ENCODE data around the gene GPC5.

DNA sequence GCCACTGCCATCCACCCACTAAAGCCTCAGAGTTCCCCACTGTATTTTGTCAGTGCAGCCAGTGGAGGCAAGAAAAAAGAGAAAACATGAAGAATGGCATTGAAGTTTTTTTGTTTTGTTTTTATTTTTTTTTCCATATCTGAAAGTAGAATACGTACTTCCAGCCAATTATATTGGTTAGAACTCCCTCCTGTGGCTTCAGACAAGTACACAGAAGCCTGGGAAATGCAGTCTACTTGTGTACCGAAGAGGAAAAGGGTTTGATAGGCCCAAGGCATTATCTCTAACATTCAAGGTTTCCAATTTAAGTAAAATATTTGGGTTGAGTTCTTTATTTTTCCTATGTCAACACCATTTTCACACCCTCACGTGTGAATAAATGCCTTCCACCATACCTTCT, 1131.9 kb downstream of the GPC5 start:
- TF ChIP-seq, protein P1, sequence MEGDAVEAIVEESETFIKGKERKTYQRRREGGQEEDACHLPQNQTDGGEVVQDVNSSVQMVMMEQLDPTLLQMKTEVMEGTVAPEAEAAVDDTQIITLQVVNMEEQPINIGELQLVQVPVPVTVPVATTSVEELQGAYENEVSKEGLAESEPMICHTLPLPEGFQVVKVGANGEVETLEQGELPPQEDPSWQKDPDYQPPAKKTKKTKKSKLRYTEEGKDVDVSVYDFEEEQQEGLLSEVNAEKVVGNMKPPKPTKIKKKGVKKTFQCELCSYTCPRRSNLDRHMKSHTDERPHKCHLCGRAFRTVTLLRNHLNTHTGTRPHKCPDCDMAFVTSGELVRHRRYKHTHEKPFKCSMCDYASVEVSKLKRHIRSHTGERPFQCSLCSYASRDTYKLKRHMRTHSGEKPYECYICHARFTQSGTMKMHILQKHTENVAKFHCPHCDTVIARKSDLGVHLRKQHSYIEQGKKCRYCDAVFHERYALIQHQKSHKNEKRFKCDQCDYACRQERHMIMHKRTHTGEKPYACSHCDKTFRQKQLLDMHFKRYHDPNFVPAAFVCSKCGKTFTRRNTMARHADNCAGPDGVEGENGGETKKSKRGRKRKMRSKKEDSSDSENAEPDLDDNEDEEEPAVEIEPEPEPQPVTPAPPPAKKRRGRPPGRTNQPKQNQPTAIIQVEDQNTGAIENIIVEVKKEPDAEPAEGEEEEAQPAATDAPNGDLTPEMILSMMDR (IDR thresholded peaks at IDR 0.05; ENCODE audit: control extremely low read depth in 1 of 3, insufficient read depth in 1 of 3, low read depth in 1 of 3, low read length in 3 of 3), result no peak
- TF ChIP-seq YY1 (IDR thresholded peaks at IDR 0.05; ENCODE audit: low read depth, low read length) (no peak), JUND (IDR thresholded peaks at IDR 0.05; ENCODE audit: low read length) (no peak), POLR2A (IDR thresholded peaks at IDR 0.05; ENCODE audit: control extremely low read depth in 1 of 2, low read depth in 2 of 2, low read length in 2 of 2) (no peak), SP1 (IDR thresholded peaks at IDR 0.05; ENCODE audit: low read depth, low read length) (no peak), PHF8 (conservative IDR thresholded peaks at IDR 0.05; ENCODE audit: low read depth, low read length) (no peak), POLR2AphosphoS5 (IDR thresholded peaks at IDR 0.05; ENCODE audit: low read depth, low read length) (no peak), SUZ12 (IDR thresholded peaks at IDR 0.05; ENCODE audit: low read length) (no peak), SIX5 (IDR thresholded peaks at IDR 0.05; ENCODE audit: low read depth, low read length) (no peak), EP300 (IDR thresholded peaks at IDR 0.05; ENCODE audit: borderline replicate concordance in 1 of 2, low read depth in 2 of 2, low read length in 2 of 2) (no peak), SIN3A (conservative IDR thresholded peaks at IDR 0.05 in 1 of 2, IDR thresholded peaks at IDR 0.05 in 1 of 2; ENCODE audit: low read depth in 1 of 2, low read length in 2 of 2) (no peak), EGR1 (IDR thresholded peaks at IDR 0.05; ENCODE audit: borderline replicate concordance, low read depth, low read length) (no peak), GABPA (IDR thresholded peaks at IDR 0.05; ENCODE audit: borderline replicate concordance, insufficient read depth, low read length) (no peak)
- TF ChIP-seq, protein P2, sequence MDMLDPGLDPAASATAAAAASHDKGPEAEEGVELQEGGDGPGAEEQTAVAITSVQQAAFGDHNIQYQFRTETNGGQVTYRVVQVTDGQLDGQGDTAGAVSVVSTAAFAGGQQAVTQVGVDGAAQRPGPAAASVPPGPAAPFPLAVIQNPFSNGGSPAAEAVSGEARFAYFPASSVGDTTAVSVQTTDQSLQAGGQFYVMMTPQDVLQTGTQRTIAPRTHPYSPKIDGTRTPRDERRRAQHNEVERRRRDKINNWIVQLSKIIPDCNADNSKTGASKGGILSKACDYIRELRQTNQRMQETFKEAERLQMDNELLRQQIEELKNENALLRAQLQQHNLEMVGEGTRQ (IDR thresholded peaks at IDR 0.05; ENCODE audit: low read length), result no peak

Measured in H1 (cell line).